ENCODE measurements around the gene PEBP1.

Gene PEBP1

GRCh38 chr12:118136559-118137003 is 657 bp downstream of the PEBP1 start:
- DNase-seq (ENCODE audit: low read depth) = peak; percentile 2

- DNase-seq (ENCODE audit: low read depth) = no peak
Measured at GRCh38 chr12:118137148-118137678, 1.3 kb downstream of the PEBP1 start.

- DNase-seq (ENCODE audit: low read depth) = no peak
Measured at GRCh38 chr12:118140825-118141224, 4.9 kb downstream of the PEBP1 start.

- no peak for DNase-seq (ENCODE audit: low read depth)
Measured at GRCh38 chr12:118144499-118144898, 8.6 kb downstream of the PEBP1 start.

- no peak for DNase-seq (ENCODE audit: low read depth)
Measured at GRCh38 chr12:118145113-118145797, 9.3 kb downstream of the PEBP1 start.

- no peak for DNase-seq (ENCODE audit: low read depth)
Measured at GRCh38 chr12:118145798-118146156, 9.9 kb downstream of the PEBP1 start.

- DNase-seq (ENCODE audit: low read depth) = no peak
Measured at GRCh38 chr12:118148287-118148686, 12.4 kb downstream of the PEBP1 start.

- DNase-seq (ENCODE audit: low read depth) = no peak
Measured at GRCh38 chr12:118150625-118151024, 14.7 kb downstream of the PEBP1 start.

GRCh38 chr12:118151755-118152154 is 15.8 kb downstream of the PEBP1 start:
- DNase-seq (ENCODE audit: low read depth) = no peak

GRCh38 chr12:118160536-118160935 is 24.6 kb downstream of the PEBP1 start:
- DNase-seq (ENCODE audit: low read depth) = no peak

GRCh38 chr12:118164798-118165486 is 29.0 kb downstream of the PEBP1 start:
- no peak for DNase-seq (ENCODE audit: low read depth)

- no peak for DNase-seq (ENCODE audit: low read depth)
Measured at GRCh38 chr12:118166946-118167345, 31.0 kb downstream of the PEBP1 start.

- no peak for DNase-seq (ENCODE audit: low read depth)
Measured at GRCh38 chr12:118175823-118176447, 40.0 kb downstream of the PEBP1 start.

GRCh38 chr12:118183155-118183554 is 47.2 kb downstream of the PEBP1 start:
- DNase-seq (ENCODE audit: low read depth) = no peak

GRCh38 chr12:118183711-118184110 is 47.8 kb downstream of the PEBP1 start:
- DNase-seq (ENCODE audit: low read depth) = no peak

- no peak for DNase-seq (ENCODE audit: low read depth)
Measured at GRCh38 chr12:118185602-118186397, 49.9 kb downstream of the PEBP1 start.

- DNase-seq (ENCODE audit: low read depth) = no peak
Measured at GRCh38 chr12:118187751-118188435, 52.0 kb downstream of the PEBP1 start.

- no peak for DNase-seq (ENCODE audit: low read depth)
Measured at GRCh38 chr12:118188690-118189371, 52.9 kb downstream of the PEBP1 start.

GRCh38 chr12:118189741-118190191 is 53.8 kb downstream of the PEBP1 start:
- DNase-seq (ENCODE audit: low read depth) = no peak

GRCh38 chr12:118190266-118190665 is 54.3 kb downstream of the PEBP1 start:
- DNase-seq (ENCODE audit: low read depth) = no peak

GRCh38 chr12:118193477-118193876 is 57.6 kb downstream of the PEBP1 start:
- DNase-seq (ENCODE audit: low read depth) = no peak
